Measurements from ENCODE around the gene NUMBL.

DNA sequence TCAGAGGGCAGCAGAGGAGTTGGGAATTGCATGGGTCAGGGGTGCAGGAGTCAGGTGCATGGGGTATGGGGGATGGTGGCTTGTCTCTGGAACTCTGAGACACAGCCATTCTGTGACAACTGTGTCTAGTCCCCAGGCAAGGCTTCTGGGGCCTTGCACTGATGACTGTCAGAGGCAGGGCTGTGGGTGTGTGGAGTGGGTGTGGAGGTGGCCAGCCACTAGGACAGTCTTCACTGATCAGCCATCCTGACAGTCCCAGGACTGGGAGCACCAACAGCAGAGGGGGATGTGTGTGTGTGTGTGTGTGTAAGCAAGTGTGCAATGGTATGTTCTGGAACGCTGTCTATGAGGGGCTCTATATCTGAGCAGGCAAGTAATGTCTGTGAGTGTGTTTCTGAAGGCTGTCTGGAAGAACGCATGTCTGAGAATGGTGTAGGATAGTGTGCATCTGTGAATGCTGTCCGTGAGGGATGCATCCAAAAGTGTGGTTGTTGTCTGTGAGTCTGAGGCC, 5.4 kb downstream of the NUMBL start:
- no peak for TF ChIP-seq POLR2AphosphoS5 (IDR thresholded peaks at IDR 0.05)
- TF ChIP-seq, protein P1, sequence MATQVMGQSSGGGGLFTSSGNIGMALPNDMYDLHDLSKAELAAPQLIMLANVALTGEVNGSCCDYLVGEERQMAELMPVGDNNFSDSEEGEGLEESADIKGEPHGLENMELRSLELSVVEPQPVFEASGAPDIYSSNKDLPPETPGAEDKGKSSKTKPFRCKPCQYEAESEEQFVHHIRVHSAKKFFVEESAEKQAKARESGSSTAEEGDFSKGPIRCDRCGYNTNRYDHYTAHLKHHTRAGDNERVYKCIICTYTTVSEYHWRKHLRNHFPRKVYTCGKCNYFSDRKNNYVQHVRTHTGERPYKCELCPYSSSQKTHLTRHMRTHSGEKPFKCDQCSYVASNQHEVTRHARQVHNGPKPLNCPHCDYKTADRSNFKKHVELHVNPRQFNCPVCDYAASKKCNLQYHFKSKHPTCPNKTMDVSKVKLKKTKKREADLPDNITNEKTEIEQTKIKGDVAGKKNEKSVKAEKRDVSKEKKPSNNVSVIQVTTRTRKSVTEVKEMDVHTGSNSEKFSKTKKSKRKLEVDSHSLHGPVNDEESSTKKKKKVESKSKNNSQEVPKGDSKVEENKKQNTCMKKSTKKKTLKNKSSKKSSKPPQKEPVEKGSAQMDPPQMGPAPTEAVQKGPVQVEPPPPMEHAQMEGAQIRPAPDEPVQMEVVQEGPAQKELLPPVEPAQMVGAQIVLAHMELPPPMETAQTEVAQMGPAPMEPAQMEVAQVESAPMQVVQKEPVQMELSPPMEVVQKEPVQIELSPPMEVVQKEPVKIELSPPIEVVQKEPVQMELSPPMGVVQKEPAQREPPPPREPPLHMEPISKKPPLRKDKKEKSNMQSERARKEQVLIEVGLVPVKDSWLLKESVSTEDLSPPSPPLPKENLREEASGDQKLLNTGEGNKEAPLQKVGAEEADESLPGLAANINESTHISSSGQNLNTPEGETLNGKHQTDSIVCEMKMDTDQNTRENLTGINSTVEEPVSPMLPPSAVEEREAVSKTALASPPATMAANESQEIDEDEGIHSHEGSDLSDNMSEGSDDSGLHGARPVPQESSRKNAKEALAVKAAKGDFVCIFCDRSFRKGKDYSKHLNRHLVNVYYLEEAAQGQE (IDR thresholded peaks at IDR 0.05; ENCODE audit: borderline replicate concordance) = no peak

All from neural cell (in vitro differentiated cells).